Neural progenitor cell (in vitro differentiated cells): ENCODE measurements around the gene MS4A3. TPM values are rescaled to one million over a fixed set of nuclear protein-coding genes. Genes with fewer than 3 reads are reported as not detected.
"Not testable (repeated sequence)": the region's sequence is repeated elsewhere in the genome, so short reads cannot be mapped to it uniquely, and the experiment has no call there.

ENCODE experiments used
- DNase-seq: peaks from one replicate; pipeline ENCODE4 v3.0.0-alpha.2; 2016; ENCODE audit warnings: low spot score
- H2AFZ ChIP-seq: fragments of 200-600 bp; sonication (generic); replicated peaks from 2 replicates; pipeline ENCODE4 v1.6.1; 2016; ENCODE audit warnings: antibody characterized with exemption
- H3F3A ChIP-seq: fragments of 200-600 bp; sonication (generic); 2 replicates; pipeline ENCODE4 v1.6.1; 2016; ENCODE audit warnings: antibody characterized with exemption, low read depth
- H3K27ac ChIP-seq: fragments of 200-600 bp; sonication (generic); 2 replicates; pipeline ENCODE4 v1.5.1; 2016; ENCODE audit warnings: mild to moderate bottlenecking
- H3K27me3 ChIP-seq: fragments of 200-600 bp; sonication (generic); 2 replicates; pipeline ENCODE4 v1.6.1; 2016; ENCODE audit warnings: mild to moderate bottlenecking, moderate library complexity
- H3K36me3 ChIP-seq: fragments of 200-600 bp; sonication (generic); 2 replicates; pipeline ENCODE4 v1.5.1; 2016
- H3K4me1 ChIP-seq: fragments of 200-600 bp; sonication (generic); 2 replicates; pipeline ENCODE4 v1.6.1; 2016; ENCODE audit warnings: mixed run types
- H3K4me2 ChIP-seq: fragments of 200-600 bp; sonication (generic); 2 replicates; pipeline ENCODE4 v1.6.1; 2016
- H3K4me3 ChIP-seq: fragments of 200-600 bp; sonication (generic); 2 replicates; pipeline ENCODE4 v1.5.1; 2016
- H3K79me2 ChIP-seq: fragments of 200-600 bp; sonication (generic); 2 replicates; pipeline ENCODE4 v1.6.1; 2016; ENCODE audit warnings: low read depth
- H3K9ac ChIP-seq: fragments of 200-600 bp; sonication (generic); 2 replicates; pipeline ENCODE4 v1.6.1; 2016
- H3K9me3 ChIP-seq: fragments of 200-600 bp; sonication (generic); 2 replicates; pipeline ENCODE4 v1.5.1; 2016; ENCODE audit warnings: low read depth
- H4K20me1 ChIP-seq: fragments of 200-600 bp; sonication (generic); 2 replicates; pipeline ENCODE4 v1.6.1; 2016; ENCODE audit warnings: low read depth
- H3K27ac Mint-ChIP-seq: 3 replicates; pipeline ENCODE4 v1.8.0; 2021; ENCODE audit warnings: mixed read lengths
- H3K27me3 Mint-ChIP-seq: 2 replicates; pipeline ENCODE4 v1.8.0; 2022; ENCODE audit warnings: low read depth, mild to moderate bottlenecking, inconsistent platforms, moderate library complexity, mixed read lengths; ENCODE audit not compliant: insufficient read depth
- H3K36me3 Mint-ChIP-seq: 3 replicates; pipeline ENCODE4 v1.8.0; 2021; ENCODE audit warnings: mixed read lengths
- H3K4me1 Mint-ChIP-seq: 3 replicates; pipeline ENCODE4 v1.8.0; 2021; ENCODE audit warnings: mixed read lengths
- H3K4me3 Mint-ChIP-seq: 3 replicates; pipeline ENCODE4 v1.8.0; 2021; ENCODE audit warnings: mild to moderate bottlenecking, moderate library complexity, mixed read lengths
- H3K9me3 Mint-ChIP-seq: 3 replicates; pipeline ENCODE4 v1.8.0; 2020; ENCODE audit warnings: mixed read lengths
- CTCF ChIP-seq: fragments of 200-600 bp; sonication (generic); IDR thresholded peaks from 2 replicates; pipeline ENCODE4 v1.5.1; 2017; ENCODE audit warnings: antibody characterized with exemption, mild to moderate bottlenecking
- EZH2 ChIP-seq: fragments of 200-600 bp; sonication (generic); IDR thresholded peaks from 2 replicates; pipeline ENCODE4 v1.6.1; 2017; ENCODE audit warnings: antibody characterized with exemption, mild to moderate bottlenecking, moderate library complexity
- EZH2phosphoT487 ChIP-seq: fragments of 200-600 bp; sonication (generic); IDR thresholded peaks from 2 replicates; pipeline ENCODE4 v1.6.1; 2017; ENCODE audit warnings: antibody characterized with exemption
- total RNA-seq: library from RNA; depleted of rRNA; stranded (reverse); fragments of >200 nt; gene quantifications from 2 replicates; pipeline ENCODE4 v1.2.3, GENCODE V29; 2015; ENCODE audit warnings: low replicate concordance

Gene MS4A3
- total RNA-seq, 1 donor from 2014 or later: not detected

- Histone ChIP-seq H3K4me1 (no peaks in the 10 kb centered on the region), H3K27me3 (no peaks in the 10 kb centered on the region), H3K79me2 (no peaks in the 10 kb centered on the region), H4K20me1 (no peaks in the 10 kb centered on the region), H2AFZ (no peak overlapping the region), H3F3A (no peaks in the 10 kb centered on the region), H3K9me3 (peaks cover 3% of the 10 kb centered on the region), H3K4me2 (no peak overlapping the region), H3K27ac (no peak overlapping the region), H3K9ac (no peak overlapping the region), H3K4me3 (no peak overlapping the region), H3K36me3 (no peaks in the 10 kb centered on the region)
- H3K27me3 Mint-ChIP-seq: no peaks in the 10 kb centered on the region
- H3K27ac Mint-ChIP-seq: no peak overlapping the region
- no peak for DNase-seq
- H3K4me1 Mint-ChIP-seq: no peaks in the 10 kb centered on the region
- H3K4me3 Mint-ChIP-seq: no peak overlapping the region
- no peaks in the 10 kb centered on the region for H3K9me3 Mint-ChIP-seq
- no peak for TF ChIP-seq EZH2
- no peak for TF ChIP-seq EZH2phosphoT487
- no peak for TF ChIP-seq CTCF
- H3K36me3 Mint-ChIP-seq: no peaks in the 10 kb centered on the region
These were observed 27.3 kb upstream of the MS4A3 start for GRCh38 chr11:60029015-60029632.

GRCh38 chr11:60040109-60040508 is 16.4 kb upstream of the MS4A3 start, which contains the start of gene OOSP2:
Gene OOSP2 (plus strand): TSS chr11:60040409. CDS start chr11:60040460, 51 bp downstream.
- no peaks in the 10 kb centered on the region for H3K36me3 Mint-ChIP-seq
- H3K9me3 Mint-ChIP-seq: no peaks in the 10 kb centered on the region
- no peaks in the 10 kb centered on the region for H4K20me1 ChIP-seq
- no peak within 1 kb of the TSS for H3K27ac Mint-ChIP-seq
- no peaks in the 10 kb centered on the region for H3K4me1 ChIP-seq
- H3K4me3 ChIP-seq: no peak within 1 kb of the TSS
- H3K4me1 Mint-ChIP-seq: no peaks in the 10 kb centered on the region
- H3K27me3 Mint-ChIP-seq: no peaks in the 10 kb centered on the region
- no peak for TF ChIP-seq EZH2
- TF ChIP-seq CTCF: no peak
- no peak for TF ChIP-seq EZH2phosphoT487
- H3K9me3 ChIP-seq: no peaks in the 10 kb centered on the region
- no peak within 1 kb of the TSS for H2AFZ ChIP-seq
- H3F3A ChIP-seq: no peaks in the 10 kb centered on the region
- no peak within 1 kb of the TSS for H3K4me2 ChIP-seq
- DNase-seq: no peak
- no peak within 1 kb of the TSS for H3K27ac ChIP-seq
- no peak within 1 kb of the TSS for H3K4me3 Mint-ChIP-seq
- no peaks in the 10 kb centered on the region for H3K79me2 ChIP-seq
- no peaks in the 10 kb centered on the region for H3K36me3 ChIP-seq
- no peak within 1 kb of the TSS for H3K9ac ChIP-seq
- no peaks in the 10 kb centered on the region for H3K27me3 ChIP-seq

GRCh38 chr11:60050422-60050821 is 6.0 kb upstream of the MS4A3 start:
- not testable (repeated sequence) for H3K9ac ChIP-seq, H4K20me1 ChIP-seq, H3F3A ChIP-seq, H3K27me3 Mint-ChIP-seq, H3K79me2 ChIP-seq, H3K4me3 ChIP-seq, H3K9me3 ChIP-seq, H3K4me1 Mint-ChIP-seq, H3K27ac Mint-ChIP-seq, H3K4me1 ChIP-seq, H3K4me2 ChIP-seq, H3K27me3 ChIP-seq, DNase-seq, H3K36me3 ChIP-seq, H2AFZ ChIP-seq, H3K9me3 Mint-ChIP-seq, H3K27ac ChIP-seq, H3K4me3 Mint-ChIP-seq, H3K36me3 Mint-ChIP-seq

GRCh38 chr11:60050839-60051238 is 5.6 kb upstream of the MS4A3 start:
- H3K9me3 Mint-ChIP-seq, H3K27me3 Mint-ChIP-seq, DNase-seq, H3K4me2 ChIP-seq, H3K4me3 Mint-ChIP-seq, H3K27ac ChIP-seq, H3K9me3 ChIP-seq, H3K4me1 ChIP-seq, H3K4me1 Mint-ChIP-seq, H4K20me1 ChIP-seq, H3K79me2 ChIP-seq, H3K27me3 ChIP-seq, H3K36me3 ChIP-seq, H3F3A ChIP-seq, H2AFZ ChIP-seq, H3K36me3 Mint-ChIP-seq, H3K9ac ChIP-seq, H3K27ac Mint-ChIP-seq, H3K4me3 ChIP-seq: not testable (repeated sequence)
